Tibial artery (tissue), 4 donors: ENCODE measurements around the gene MIS18A.

ENCODE experiments used
- DNase-seq, 2 donors: peaks; one replicate each; pipeline ENCODE4 v3.0.0-alpha.2; 2019
- H3K27ac ChIP-seq, 2 donors: fragments of 200-600 bp; sonication (generic) in 1 of 2; 1 replicate in 1 of 2; 2 replicates in 1 of 2; pipeline ENCODE4 v1.5.1; 2018 to 2019; ENCODE audit warnings: mild to moderate bottlenecking in 1 of 2
- H3K27me3 ChIP-seq, 2 donors: fragments of 200-600 bp; sonication (generic) in 1 of 2; one replicate each; pipeline versions ENCODE4 v1.5.1 to v1.6.0; 2016 to 2019
- H3K36me3 ChIP-seq, 3 donors: fragments of 200-600 bp; sonication (generic) in 2 of 3; one replicate each; pipeline ENCODE4 v1.5.1; 2016 to 2019; ENCODE audit warnings: mild to moderate bottlenecking in 2 of 3
- H3K4me1 ChIP-seq, 4 donors: fragments of 200-600 bp; sonication (generic) in 2 of 4; 1 replicate in 3 of 4; 2 replicates in 1 of 4; pipeline ENCODE4 v1.5.1; 2016 to 2019
- H3K4me3 ChIP-seq, 2 donors: fragments of 200-600 bp; sonication (generic) in 1 of 2; 1 replicate in 1 of 2; 2 replicates in 1 of 2; pipeline ENCODE4 v1.5.1; 2018 to 2019; ENCODE audit warnings: mild to moderate bottlenecking in 2 of 2
- H3K9me3 ChIP-seq, 3 donors: fragments of 200-600 bp; sonication (generic) in 1 of 3; one replicate each; pipeline ENCODE4 v1.5.1; 2016 to 2019
- intact Hi-C: fragments of 100-400 bp; cut with DNase I; formaldehyde crosslinking; loops from one replicate; pipeline ENCODE4 v1.15.0; 2023; ENCODE audit warnings: low total_unique reads
- TF ChIP-seq, protein P1 (sequence below), 2 experiments: fragments of 200-600 bp in 1 of 2; fragments of 450-650 bp in 1 of 2; IDR thresholded peaks; one replicate each; pipeline ENCODE4 v1.5.1; 2017 to 2019; ENCODE audit warnings: antibody characterized with exemption in 2 of 2, mild to moderate bottlenecking in 1 of 2, moderate library complexity in 1 of 2

The MIS18A gene

GRCh38 chr21:32278518-32279376 lies at the start of gene MIS18A:
MIS18A (minus strand) TSS chr21:32279049; CDS start chr21:32279014, 35 bp downstream.
- Histone ChIP-seq H3K36me3 (peaks cover 0 to 2% (median 0%) of the 10 kb centered on the region in 3 donors), H3K4me1 (peaks cover 0 to 22% (median 14%) of the 10 kb centered on the region in 4 donors), H3K27ac (peak within 1 kb of the TSS; percentile 64 to 73), H3K27me3 (no peaks in the 10 kb centered on the region), H3K9me3 (no peaks in the 10 kb centered on the region), H3K4me3 (peak within 1 kb of the TSS; percentile 68 to 97)
- TF ChIP-seq, protein P1, sequence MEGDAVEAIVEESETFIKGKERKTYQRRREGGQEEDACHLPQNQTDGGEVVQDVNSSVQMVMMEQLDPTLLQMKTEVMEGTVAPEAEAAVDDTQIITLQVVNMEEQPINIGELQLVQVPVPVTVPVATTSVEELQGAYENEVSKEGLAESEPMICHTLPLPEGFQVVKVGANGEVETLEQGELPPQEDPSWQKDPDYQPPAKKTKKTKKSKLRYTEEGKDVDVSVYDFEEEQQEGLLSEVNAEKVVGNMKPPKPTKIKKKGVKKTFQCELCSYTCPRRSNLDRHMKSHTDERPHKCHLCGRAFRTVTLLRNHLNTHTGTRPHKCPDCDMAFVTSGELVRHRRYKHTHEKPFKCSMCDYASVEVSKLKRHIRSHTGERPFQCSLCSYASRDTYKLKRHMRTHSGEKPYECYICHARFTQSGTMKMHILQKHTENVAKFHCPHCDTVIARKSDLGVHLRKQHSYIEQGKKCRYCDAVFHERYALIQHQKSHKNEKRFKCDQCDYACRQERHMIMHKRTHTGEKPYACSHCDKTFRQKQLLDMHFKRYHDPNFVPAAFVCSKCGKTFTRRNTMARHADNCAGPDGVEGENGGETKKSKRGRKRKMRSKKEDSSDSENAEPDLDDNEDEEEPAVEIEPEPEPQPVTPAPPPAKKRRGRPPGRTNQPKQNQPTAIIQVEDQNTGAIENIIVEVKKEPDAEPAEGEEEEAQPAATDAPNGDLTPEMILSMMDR (IDR thresholded peaks at IDR 0.05): no peak
- intact Hi-C loops: loop anchor here (10.0 kb wide), 1 partner anchor 544 kb away; the partner anchor contains the start of gene SCAF4
- DNase-seq: peak; percentile 93 to 97

GRCh38 chr21:32328595-32328994 lies 49.7 kb upstream of the MIS18A start:
- intact Hi-C loops: no loop called here
- peak overlapping the region; percentile 47 to 51 for H3K27ac ChIP-seq
- no peak for DNase-seq
- peaks cover 27 to 60% (median 42%) of the 10 kb centered on the region in 3 donors for H3K36me3 ChIP-seq
- TF ChIP-seq, protein P1 (IDR thresholded peaks at IDR 0.05): no peak
- no peaks in the 10 kb centered on the region for H3K9me3 ChIP-seq
- no peaks in the 10 kb centered on the region for H3K27me3 ChIP-seq
- peaks cover 0 to 26% (median 6%) of the 10 kb centered on the region in 4 donors for H3K4me1 ChIP-seq
- no peak overlapping the region for H3K4me3 ChIP-seq

GRCh38 chr21:32325706-32326105 lies 46.9 kb upstream of the MIS18A start:
- no peaks in the 10 kb centered on the region for H3K9me3 ChIP-seq
- H3K27ac ChIP-seq: no peak overlapping the region
- peaks cover 45 to 64% (median 51%) of the 10 kb centered on the region in 3 donors for H3K36me3 ChIP-seq
- H3K4me1 ChIP-seq: peaks cover 0 to 26% (median 6%) of the 10 kb centered on the region in 4 donors
- H3K4me3 ChIP-seq: no peak overlapping the region
- no peaks in the 10 kb centered on the region for H3K27me3 ChIP-seq
- intact Hi-C loops: no loop called here
- TF ChIP-seq, protein P1 (IDR thresholded peaks at IDR 0.05): no peak
- DNase-seq: peak in 1 of 2 donors; percentile 27

DNA sequence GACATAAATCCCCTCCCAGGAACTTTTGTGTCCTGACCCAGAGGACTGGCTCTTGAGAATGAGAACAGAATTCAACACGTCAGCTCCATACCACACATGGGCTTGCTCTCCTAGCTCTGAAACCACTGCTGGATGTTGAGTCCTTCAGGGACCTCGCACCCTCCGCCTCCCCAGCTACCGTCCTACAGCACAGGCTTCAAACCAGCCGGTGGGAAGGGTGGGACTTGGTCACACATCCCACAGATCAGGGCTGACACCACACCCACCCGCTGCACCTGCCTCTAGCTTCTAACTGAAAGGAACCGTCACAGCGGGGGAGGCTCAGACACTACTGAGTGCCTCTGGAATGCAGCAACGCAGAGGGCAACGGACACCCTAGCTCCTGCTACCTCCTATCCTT lies 43.8 kb upstream of the MIS18A start:
- Histone ChIP-seq H3K36me3 (peaks cover 75 to 91% (median 80%) of the 10 kb centered on the region in 3 donors), H3K4me1 (no peaks in the 10 kb centered on the region), H3K4me3 (no peak overlapping the region), H3K9me3 (no peaks in the 10 kb centered on the region), H3K27ac (no peak overlapping the region), H3K27me3 (no peaks in the 10 kb centered on the region)
- TF ChIP-seq, protein P1 (IDR thresholded peaks at IDR 0.05): no peak
- intact Hi-C loops: no loop called here
- DNase-seq: no peak

- Histone ChIP-seq H3K4me3 (no peak overlapping the region), H3K36me3 (peaks cover 81 to 97% (median 85%) of the 10 kb centered on the region in 3 donors), H3K27ac (no peak overlapping the region), H3K9me3 (no peaks in the 10 kb centered on the region), H3K4me1 (no peaks in the 10 kb centered on the region), H3K27me3 (no peaks in the 10 kb centered on the region)
- intact Hi-C loops: no loop called here
- DNase-seq: no peak
- TF ChIP-seq, protein P1 (IDR thresholded peaks at IDR 0.05): no peak
These were observed 43.3 kb upstream of the MIS18A start for GRCh38 chr21:32322103-32322502.
